PC-9 (cell line): Measurements from ENCODE around the gene UGT2A2.

Experiments used
- CTCF ChIP-seq: fragments of 200-600 bp; sonication (generic); conservative IDR thresholded peaks from 2 replicates; pipeline ENCODE4 v1.6.1; 2017; ENCODE audit warnings: mixed run types, antibody characterized with exemption, mild to moderate bottlenecking, moderate library complexity
- EZH2 ChIP-seq: fragments of 200-600 bp; sonication (generic); IDR thresholded peaks from 2 replicates; pipeline ENCODE4 v1.8.0; 2017; ENCODE audit warnings: antibody characterized with exemption, low read depth

DNA sequence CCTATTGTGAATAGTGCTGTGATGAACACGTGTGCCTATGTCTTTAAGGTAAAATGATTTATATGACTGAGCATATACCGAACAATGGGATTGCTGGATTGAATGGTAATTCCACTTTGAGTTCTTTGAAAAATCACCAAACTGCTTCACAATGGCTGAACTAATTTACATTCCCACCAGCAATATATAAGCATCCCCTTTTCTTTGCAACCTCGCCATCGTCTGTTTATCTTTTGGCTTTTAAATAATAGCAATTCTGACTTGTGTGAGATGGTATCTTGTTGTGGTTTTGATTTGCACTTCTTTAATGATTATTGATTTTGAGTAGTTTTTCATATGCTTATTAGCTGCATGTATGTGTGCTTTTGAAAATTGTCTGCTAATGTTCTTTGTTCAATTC is 45.4 kb upstream of the UGT2A2 start:
- no peak for TF ChIP-seq CTCF
- TF ChIP-seq EZH2, result no peak
